DOHH2 (cell line): Measurements from ENCODE around the gene AEN.
"Not testable (repeated sequence)": the region's sequence is repeated elsewhere in the genome, so short reads cannot be mapped to it uniquely, and the experiment has no call there.

Source experiments
- H3F3A ChIP-seq: fragments of 200-600 bp; sonication (generic), shearing (Covaris generic); 2 replicates; pipeline ENCODE4 v1.6.0; 2016; ENCODE audit warnings: antibody characterized with exemption, mild to moderate bottlenecking; ENCODE audit not compliant: control insufficient read depth, insufficient read depth
- H3K27ac ChIP-seq: fragments of 200-600 bp; sonication (generic); 2 replicates; pipeline ENCODE4 v1.5.1; 2014; ENCODE audit warnings: low read depth, mild to moderate bottlenecking, low read length, moderate library complexity
- H3K27me3 ChIP-seq: fragments of 200-600 bp; sonication (generic); 2 replicates; pipeline ENCODE4 v1.6.1; 2014; ENCODE audit warnings: mild to moderate bottlenecking, low read length, mixed read lengths; ENCODE audit not compliant: control insufficient read depth
- H3K36me3 ChIP-seq: fragments of 200-600 bp; sonication (generic); 2 replicates; pipeline ENCODE4 v1.6.1; 2014; ENCODE audit warnings: mild to moderate bottlenecking, low read length, moderate library complexity, mixed read lengths; ENCODE audit not compliant: control insufficient read depth
- H3K4me1 ChIP-seq: fragments of 200-600 bp; sonication (generic); 2 replicates; pipeline ENCODE4 v1.6.1; 2014; ENCODE audit warnings: mild to moderate bottlenecking, low read length, mixed read lengths; ENCODE audit not compliant: control insufficient read depth
- H3K4me2 ChIP-seq: fragments of 200-600 bp; sonication (generic); 2 replicates; pipeline ENCODE4 v1.6.0; 2014; ENCODE audit warnings: mild to moderate bottlenecking, low read length, moderate library complexity
- H3K4me3 ChIP-seq: fragments of 200-600 bp; sonication (generic); 2 replicates; pipeline ENCODE4 v1.5.1; 2014; ENCODE audit warnings: mild to moderate bottlenecking, low read length, mixed read lengths
- H3K79me2 ChIP-seq: fragments of 200-600 bp; sonication (generic); 2 replicates; pipeline ENCODE4 v1.6.1; 2014; ENCODE audit warnings: mild to moderate bottlenecking, low read length, mixed read lengths; ENCODE audit not compliant: control insufficient read depth
- H3K9me2 ChIP-seq: fragments of 200-600 bp; sonication (generic); replicated peaks from 2 replicates; pipeline ENCODE4 v1.6.1; 2014; ENCODE audit warnings: mild to moderate bottlenecking, low read length, mixed read lengths; ENCODE audit not compliant: control insufficient read depth
- H3K9me3 ChIP-seq: fragments of 200-600 bp; sonication (generic); 2 replicates; pipeline ENCODE4 v1.6.1; 2014; ENCODE audit warnings: antibody characterized with exemption, low read length, mixed read lengths; ENCODE audit not compliant: control insufficient read depth, insufficient read depth
- H4K20me1 ChIP-seq: fragments of 200-600 bp; sonication (generic); 2 replicates; pipeline ENCODE4 v1.6.0; 2014; ENCODE audit warnings: low read depth, mild to moderate bottlenecking, antibody characterized with exemption, low read length, moderate library complexity; ENCODE audit not compliant: control insufficient read depth, insufficient read depth
- EZH2phosphoT487 ChIP-seq: fragments of 200-600 bp; sonication (generic); IDR thresholded peaks from 2 replicates; pipeline ENCODE4 v1.6.1; 2017; ENCODE audit warnings: borderline replicate concordance, mild to moderate bottlenecking, antibody characterized with exemption, low read length, moderate library complexity, mixed read lengths
- TF ChIP-seq, protein P1 (sequence below): fragments of 200-600 bp; sonication (generic); IDR thresholded peaks from one replicate; pipeline ENCODE4 v1.5.1; 2014; ENCODE audit warnings: antibody characterized with exemption, mild to moderate bottlenecking, low read depth, low read length; ENCODE audit not compliant: poor library complexity, severe bottlenecking

Gene AEN

DNA sequence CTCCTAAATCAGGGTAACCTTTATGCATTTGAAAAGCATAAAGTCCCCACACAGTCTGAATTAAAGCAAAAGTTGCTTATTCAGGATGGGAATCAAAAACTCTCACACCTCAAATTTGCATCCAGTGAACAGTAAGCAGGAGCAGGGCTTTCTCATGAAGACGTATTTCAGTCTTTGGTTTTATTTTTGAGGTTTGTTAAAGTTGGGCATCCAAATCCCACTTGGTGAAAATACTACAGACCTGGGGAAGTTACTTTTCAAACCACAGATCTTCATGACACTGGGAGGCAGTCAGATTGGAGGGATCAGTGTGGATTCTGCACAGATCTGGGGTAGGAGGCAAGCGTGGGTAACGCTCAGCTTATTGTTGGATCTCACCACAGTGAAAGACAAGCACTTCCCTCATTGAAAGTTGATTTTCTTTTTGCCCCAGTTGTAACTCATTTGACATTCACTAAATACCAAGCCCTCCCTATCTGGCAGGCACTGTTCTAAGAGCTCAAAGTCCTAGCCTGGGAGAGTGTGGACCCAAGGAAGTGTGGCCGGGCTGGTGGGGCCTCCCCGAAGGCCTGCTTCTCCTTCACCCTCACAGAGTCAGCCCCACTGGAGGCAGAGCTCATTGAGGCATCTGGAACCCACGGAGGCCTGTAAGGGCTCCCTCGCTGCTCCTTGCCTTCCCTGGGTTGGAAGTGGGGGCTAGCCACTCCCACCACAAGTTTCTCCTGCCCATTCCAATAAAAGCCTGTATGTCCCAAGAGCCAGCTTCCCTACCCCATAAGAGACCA is 16.9 kb downstream of the AEN start:
- Histone ChIP-seq H3K27ac (peak overlapping the region; percentile 97), H3F3A (peaks cover 76% of the 10 kb centered on the region), H3K4me2 (peak overlapping the region; percentile 99), H3K9me3 (no peaks in the 10 kb centered on the region), H3K27me3 (no peaks in the 10 kb centered on the region), H3K79me2 (peaks cover 70% of the 10 kb centered on the region), H3K4me1 (peaks cover 95% of the 10 kb centered on the region), H4K20me1 (no peaks in the 10 kb centered on the region), H3K9me2 (no peaks in the 10 kb centered on the region), H3K36me3 (peaks cover 73% of the 10 kb centered on the region), H3K4me3 (peak overlapping the region; percentile 87)
- TF ChIP-seq EZH2phosphoT487, result no peak
- TF ChIP-seq, protein P1, sequence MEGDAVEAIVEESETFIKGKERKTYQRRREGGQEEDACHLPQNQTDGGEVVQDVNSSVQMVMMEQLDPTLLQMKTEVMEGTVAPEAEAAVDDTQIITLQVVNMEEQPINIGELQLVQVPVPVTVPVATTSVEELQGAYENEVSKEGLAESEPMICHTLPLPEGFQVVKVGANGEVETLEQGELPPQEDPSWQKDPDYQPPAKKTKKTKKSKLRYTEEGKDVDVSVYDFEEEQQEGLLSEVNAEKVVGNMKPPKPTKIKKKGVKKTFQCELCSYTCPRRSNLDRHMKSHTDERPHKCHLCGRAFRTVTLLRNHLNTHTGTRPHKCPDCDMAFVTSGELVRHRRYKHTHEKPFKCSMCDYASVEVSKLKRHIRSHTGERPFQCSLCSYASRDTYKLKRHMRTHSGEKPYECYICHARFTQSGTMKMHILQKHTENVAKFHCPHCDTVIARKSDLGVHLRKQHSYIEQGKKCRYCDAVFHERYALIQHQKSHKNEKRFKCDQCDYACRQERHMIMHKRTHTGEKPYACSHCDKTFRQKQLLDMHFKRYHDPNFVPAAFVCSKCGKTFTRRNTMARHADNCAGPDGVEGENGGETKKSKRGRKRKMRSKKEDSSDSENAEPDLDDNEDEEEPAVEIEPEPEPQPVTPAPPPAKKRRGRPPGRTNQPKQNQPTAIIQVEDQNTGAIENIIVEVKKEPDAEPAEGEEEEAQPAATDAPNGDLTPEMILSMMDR, result no peak

DNA sequence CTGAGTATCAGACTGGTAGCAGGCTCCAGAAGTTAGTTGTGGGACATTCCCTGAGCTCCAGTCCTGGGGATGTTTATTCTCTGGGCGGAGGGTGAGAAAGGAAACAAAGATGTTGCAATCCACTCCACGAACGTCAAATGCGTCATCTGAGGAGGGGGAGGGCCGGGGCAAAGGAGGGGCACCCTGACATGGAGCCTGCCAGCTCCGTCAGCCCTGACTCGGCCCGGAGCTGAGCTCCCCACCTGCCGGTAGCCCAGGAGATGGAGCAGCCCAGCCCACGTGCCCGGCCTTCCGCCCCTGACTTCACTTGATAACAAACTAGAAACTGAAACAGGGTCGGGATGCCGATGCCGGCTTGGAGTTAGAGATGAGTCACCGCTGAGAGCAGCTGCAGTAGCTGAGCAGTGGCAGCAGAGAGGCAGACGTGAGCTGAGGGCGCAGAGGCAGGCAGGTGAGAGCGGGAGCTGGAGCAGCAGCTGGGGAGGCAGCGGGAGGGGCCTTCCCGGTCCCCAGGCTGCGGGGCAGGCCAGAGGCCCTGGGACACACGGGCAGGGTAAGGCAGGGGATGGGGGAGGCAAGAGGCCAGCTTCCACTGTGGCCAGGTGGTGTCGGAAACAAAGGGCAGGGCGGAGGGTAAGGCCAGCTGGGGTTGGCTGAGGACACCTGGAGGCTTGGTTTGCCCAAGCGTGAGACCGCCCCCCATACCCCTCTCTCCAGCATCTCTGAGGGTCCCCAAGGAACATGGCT is 17.7 kb downstream of the AEN start, which contains the start of gene ISG20:
Gene ISG20 (plus strand): TSS at position 391 of the 747 bp plus-strand sequence. CDS start 351 bp downstream, at position 742.
- TF ChIP-seq EZH2phosphoT487, result no peak
- TF ChIP-seq, protein P1, result peak; percentile 30
- H3K4me1 ChIP-seq, result peaks cover 94% of the 10 kb centered on the region

DNA sequence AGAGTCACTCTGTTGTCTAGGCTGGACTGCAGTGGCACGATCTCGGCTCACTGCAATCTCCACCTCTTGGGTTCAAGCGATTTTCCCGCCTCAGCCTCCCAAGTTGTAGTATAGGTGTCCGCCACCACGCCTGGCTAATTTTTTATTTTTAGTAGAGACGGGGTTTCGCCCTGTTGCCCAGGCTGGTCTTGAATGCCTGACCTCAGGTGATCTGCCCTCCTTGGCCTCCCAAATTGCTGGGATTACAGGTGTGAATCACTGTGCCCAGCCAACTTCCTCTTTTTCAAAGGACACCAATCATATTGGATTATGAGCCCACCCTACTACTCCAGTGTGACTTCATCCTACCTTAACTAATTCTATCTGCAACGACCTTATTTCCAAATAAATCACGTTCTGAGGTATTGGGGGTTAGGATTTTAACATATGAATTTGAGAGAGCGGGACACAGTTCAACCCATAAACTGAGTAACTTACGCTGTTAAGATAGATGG is 20.9 kb downstream of the AEN start:
- peaks cover 87% of the 10 kb centered on the region for H3K79me2 ChIP-seq
- H3K4me3 ChIP-seq, result peak overlapping the region; percentile 87
- H3K4me1 ChIP-seq, result peaks cover 91% of the 10 kb centered on the region
- no peaks in the 10 kb centered on the region for H3K9me2 ChIP-seq
- no peaks in the 10 kb centered on the region for H3K27me3 ChIP-seq
- peaks cover 77% of the 10 kb centered on the region for H3K36me3 ChIP-seq
- TF ChIP-seq, protein P1, result no peak
- no peak for TF ChIP-seq EZH2phosphoT487
- H3K4me2 ChIP-seq, result peak overlapping the region; percentile 99
- no peaks in the 10 kb centered on the region for H4K20me1 ChIP-seq
- peak overlapping the region; percentile 97 for H3K27ac ChIP-seq
- H3K9me3 ChIP-seq, result no peaks in the 10 kb centered on the region
- peaks cover 66% of the 10 kb centered on the region for H3F3A ChIP-seq

More for the DNA sequence above, 17.7 kb downstream of the AEN start, which contains the start of gene ISG20:
- Histone ChIP-seq H3F3A (peaks cover 74% of the 10 kb centered on the region), H3K9me3 (no peaks in the 10 kb centered on the region), H3K79me2 (peaks cover 72% of the 10 kb centered on the region), H3K4me3 (peak within 1 kb of the TSS; percentile 87), H3K36me3 (peaks cover 73% of the 10 kb centered on the region), H3K27me3 (no peaks in the 10 kb centered on the region), H4K20me1 (no peaks in the 10 kb centered on the region), H3K4me2 (peak within 1 kb of the TSS; percentile 99), H3K27ac (peak within 1 kb of the TSS; percentile 97), H3K9me2 (no peaks in the 10 kb centered on the region)

DNA sequence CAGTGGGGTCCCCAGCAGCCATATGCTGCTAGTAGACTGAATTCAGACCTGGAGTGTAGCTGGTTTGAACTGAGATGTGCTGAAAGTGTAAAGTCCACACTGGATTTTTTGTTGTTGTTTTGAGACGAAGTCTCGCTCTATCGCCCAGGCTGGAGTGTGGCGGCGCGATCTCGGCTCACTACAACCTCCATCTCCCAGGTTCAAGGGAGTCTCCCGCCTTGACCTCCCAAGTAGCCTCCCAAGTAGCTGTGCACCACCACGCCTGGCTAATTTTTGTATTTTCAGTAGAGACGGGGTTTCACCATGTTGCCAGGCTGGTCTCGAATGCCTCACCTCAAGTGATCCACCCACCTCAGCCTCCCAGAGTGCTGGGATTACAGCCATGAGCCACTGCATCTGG is 21.4 kb downstream of the AEN start:
- not testable (repeated sequence) for H3K27me3 ChIP-seq, H3K9me3 ChIP-seq, H4K20me1 ChIP-seq, H3K9me2 ChIP-seq
- H3K4me2 ChIP-seq, result peak overlapping the region; percentile 99
- peaks cover 68% of the 10 kb centered on the region for H3F3A ChIP-seq
- H3K4me3 ChIP-seq, result peak overlapping the region; percentile 87
- H3K36me3 ChIP-seq, result peaks cover 78% of the 10 kb centered on the region
- H3K27ac ChIP-seq, result peak overlapping the region; percentile 97
- H3K4me1 ChIP-seq, result peaks cover 91% of the 10 kb centered on the region
- H3K79me2 ChIP-seq, result peaks cover 83% of the 10 kb centered on the region
